ENCODE results near the gene LINC01488. TPM values are rescaled to one million over a fixed set of nuclear protein-coding genes. Genes with fewer than 3 reads are reported as not detected.
A peak's percentile ranks its signal among the peaks of the same experiment; 100 is the strongest.

LINC01488 gene
- total RNA-seq, 1 donor from 2014 or later: not detected

DNA sequence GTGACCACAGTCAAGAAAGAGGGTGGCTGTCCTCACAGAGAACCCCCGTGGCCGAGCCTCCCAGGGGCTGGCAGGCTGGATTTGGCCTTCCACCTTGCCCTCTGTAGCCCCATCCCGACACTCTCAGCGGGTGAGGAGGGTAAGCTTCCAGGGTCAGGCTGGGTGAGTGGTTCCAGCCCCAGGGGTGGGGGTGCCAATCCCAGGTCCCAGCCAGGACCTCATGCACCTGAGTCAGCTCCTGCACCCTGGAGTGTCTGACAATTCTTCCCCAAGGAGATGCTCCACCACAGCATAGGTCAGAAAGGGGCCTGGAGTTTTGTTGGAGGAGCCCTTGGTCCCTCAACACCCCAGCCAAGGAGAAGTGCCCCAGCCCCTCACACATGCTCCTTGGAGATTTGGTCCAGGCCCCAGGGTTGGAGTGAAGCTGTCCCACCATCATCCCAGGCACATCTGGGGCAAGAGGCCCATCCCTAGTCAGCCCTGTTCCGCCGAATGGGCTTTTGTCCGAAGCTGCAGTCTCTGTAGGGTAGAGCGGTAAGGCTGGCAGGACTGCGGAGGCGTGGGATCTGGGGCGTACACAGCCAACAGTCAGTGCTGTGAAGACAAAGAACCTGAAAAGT, 8.4 kb downstream of the LINC01488 start:
- peak overlapping the region in 1 of 3 donors; percentile 35 for H3K4me3 ChIP-seq (ENCODE audit: low read length in 3 of 3)
- peaks cover 23 to 47% (median 29%) of the 10 kb centered on the region in 3 donors for H3K4me1 ChIP-seq (ENCODE audit: control insufficient read depth in 3 of 3, insufficient read depth in 3 of 3, low read length in 3 of 3)
- H3K9ac ChIP-seq (ENCODE audit: low read depth in 1 of 3, low read length in 3 of 3): peak overlapping the region; percentile 20 to 73 (median 23)
- no peaks in the 10 kb centered on the region for H3K27me3 ChIP-seq (ENCODE audit: control insufficient read depth in 3 of 3, insufficient read depth in 3 of 3, low read length in 3 of 3)
- no peak overlapping the region for H3K27ac ChIP-seq (ENCODE audit: low read depth, low read length)
- H3K9me3 ChIP-seq (ENCODE audit: control insufficient read depth in 3 of 3, low read length in 3 of 3): no peaks in the 10 kb centered on the region
- no peaks in the 10 kb centered on the region for H3K36me3 ChIP-seq (ENCODE audit: control insufficient read depth in 3 of 3, insufficient read depth in 3 of 3, low read length in 3 of 3)

GRCh38 chr11:69490516-69490915, 9.1 kb downstream of the LINC01488 start:
- Histone ChIP-seq H3K27ac (ENCODE audit: low read depth, low read length) (no peak overlapping the region), H3K9ac (ENCODE audit: low read depth in 1 of 3, low read length in 3 of 3) (no peak overlapping the region), H3K27me3 (ENCODE audit: control insufficient read depth in 3 of 3, insufficient read depth in 3 of 3, low read length in 3 of 3) (no peaks in the 10 kb centered on the region), H3K4me3 (ENCODE audit: low read length in 3 of 3) (no peak overlapping the region), H3K4me1 (ENCODE audit: control insufficient read depth in 3 of 3, insufficient read depth in 3 of 3, low read length in 3 of 3) (peaks cover 23 to 49% (median 32%) of the 10 kb centered on the region in 3 donors), H3K9me3 (ENCODE audit: control insufficient read depth in 3 of 3, low read length in 3 of 3) (no peaks in the 10 kb centered on the region), H3K36me3 (ENCODE audit: control insufficient read depth in 3 of 3, insufficient read depth in 3 of 3, low read length in 3 of 3) (no peaks in the 10 kb centered on the region)

DNA sequence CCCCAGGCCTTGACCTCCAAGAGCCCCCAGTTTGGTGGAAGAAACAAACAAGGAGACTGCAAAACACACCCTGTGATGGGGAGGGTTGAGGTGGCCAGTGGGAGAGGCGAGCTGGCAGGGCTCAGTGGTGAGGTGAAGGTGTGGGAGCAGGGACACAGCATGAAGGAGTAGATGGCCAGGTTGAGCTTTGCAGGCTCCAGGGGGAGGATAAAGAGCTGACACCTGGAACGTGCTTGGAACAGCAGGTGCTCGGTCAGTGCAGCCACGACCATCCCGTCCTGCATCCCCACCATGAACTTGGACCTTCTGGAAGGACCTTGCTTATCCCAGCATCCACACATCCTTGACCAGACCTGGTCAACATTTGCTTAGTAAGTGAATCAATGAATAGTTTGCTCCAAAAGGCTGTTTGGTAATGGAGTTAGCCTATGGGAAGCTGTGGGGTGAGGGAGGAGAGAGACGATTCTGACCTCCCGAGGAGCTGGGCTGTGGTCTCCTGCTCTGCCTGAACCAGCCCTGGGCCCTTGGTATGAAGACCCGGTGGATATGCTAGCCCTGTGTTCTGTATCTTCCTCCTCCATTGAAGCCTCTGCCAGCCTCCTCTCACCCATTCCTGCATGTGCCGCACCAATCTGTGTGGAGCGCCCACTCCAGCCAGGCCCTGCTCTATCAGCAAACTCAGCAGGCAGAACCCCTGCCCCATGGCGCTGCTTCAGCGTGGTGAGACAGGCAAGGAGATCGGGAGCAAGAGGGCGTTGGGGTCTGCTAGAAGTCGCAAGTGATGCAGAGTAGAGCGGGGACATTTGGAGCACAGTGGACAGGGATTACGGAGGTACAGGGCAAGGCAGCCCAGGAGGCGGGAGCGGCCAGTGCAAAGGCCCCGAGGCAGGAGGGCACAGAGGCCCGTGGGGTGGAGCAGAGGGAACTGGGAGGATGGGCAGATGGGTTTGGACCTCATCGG, 9.9 kb downstream of the LINC01488 start:
- no peaks in the 10 kb centered on the region for H3K9me3 ChIP-seq (ENCODE audit: control insufficient read depth in 3 of 3, low read length in 3 of 3)
- peaks cover 19 to 50% (median 31%) of the 10 kb centered on the region in 3 donors for H3K4me1 ChIP-seq (ENCODE audit: control insufficient read depth in 3 of 3, insufficient read depth in 3 of 3, low read length in 3 of 3)
- H3K9ac ChIP-seq (ENCODE audit: low read depth in 1 of 3, low read length in 3 of 3): no peak overlapping the region

GRCh38 chr11:69492201-69492991, 10.9 kb downstream of the LINC01488 start:
- Histone ChIP-seq H3K36me3 (ENCODE audit: control insufficient read depth in 3 of 3, insufficient read depth in 3 of 3, low read length in 3 of 3) (no peaks in the 10 kb centered on the region), H3K9ac (ENCODE audit: low read depth in 1 of 3, low read length in 3 of 3) (no peak overlapping the region), H3K27me3 (ENCODE audit: control insufficient read depth in 3 of 3, insufficient read depth in 3 of 3, low read length in 3 of 3) (no peaks in the 10 kb centered on the region), H3K4me3 (ENCODE audit: low read length in 3 of 3) (no peak overlapping the region), H3K9me3 (ENCODE audit: control insufficient read depth in 3 of 3, low read length in 3 of 3) (no peaks in the 10 kb centered on the region), H3K4me1 (ENCODE audit: control insufficient read depth in 3 of 3, insufficient read depth in 3 of 3, low read length in 3 of 3) (peaks cover 22 to 49% (median 35%) of the 10 kb centered on the region in 3 donors), H3K27ac (ENCODE audit: low read depth, low read length) (no peak overlapping the region)

More for the DNA sequence above, 9.9 kb downstream of the LINC01488 start:
- no peaks in the 10 kb centered on the region for H3K36me3 ChIP-seq (ENCODE audit: control insufficient read depth in 3 of 3, insufficient read depth in 3 of 3, low read length in 3 of 3)
- no peak overlapping the region for H3K4me3 ChIP-seq (ENCODE audit: low read length in 3 of 3)
- H3K27me3 ChIP-seq (ENCODE audit: control insufficient read depth in 3 of 3, insufficient read depth in 3 of 3, low read length in 3 of 3): no peaks in the 10 kb centered on the region
- H3K27ac ChIP-seq (ENCODE audit: low read depth, low read length): no peak overlapping the region

DNA sequence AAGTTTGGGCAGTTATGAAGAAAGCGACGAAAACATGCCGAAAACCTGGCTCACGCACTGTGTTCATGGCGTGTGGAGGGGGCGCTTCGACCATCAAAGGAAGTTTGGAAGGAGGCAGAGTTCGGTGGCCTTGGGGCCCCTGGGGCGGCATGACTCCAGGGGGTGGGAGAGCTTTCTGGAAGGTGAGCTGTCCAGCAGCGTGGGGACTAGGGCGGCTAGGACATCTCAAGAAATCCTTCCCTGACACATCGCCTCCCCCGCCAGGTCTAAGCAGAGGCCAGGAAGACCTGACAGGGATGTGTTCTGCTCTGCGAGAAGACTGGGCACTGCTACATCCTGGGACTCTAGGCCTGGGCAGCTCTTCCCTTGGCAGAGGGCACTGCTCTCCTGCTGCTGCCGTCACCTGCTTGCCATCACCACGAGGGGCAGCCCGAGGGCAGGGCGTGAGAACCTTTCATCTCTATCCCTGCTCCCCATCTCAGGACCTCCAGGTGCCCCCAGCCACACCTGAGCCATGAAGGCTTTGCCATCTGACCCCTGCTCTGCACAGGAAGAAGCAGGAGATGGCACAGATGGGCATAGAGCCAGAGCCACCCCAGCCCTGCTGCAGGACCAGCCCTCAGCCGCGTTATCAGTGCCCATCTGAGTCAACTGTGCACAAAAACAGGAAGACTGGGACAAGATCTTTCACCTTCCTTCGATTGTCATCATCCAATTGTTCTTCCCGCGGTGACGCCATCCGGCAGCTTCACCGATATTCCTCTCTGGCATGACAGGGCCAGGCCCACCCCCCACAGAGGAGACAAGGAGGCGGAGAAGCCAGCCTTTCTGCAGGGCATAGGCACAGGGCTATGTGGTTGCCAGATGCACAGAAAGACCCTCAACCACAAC, 12.7 kb downstream of the LINC01488 start:
- Histone ChIP-seq H3K9me3 (ENCODE audit: control insufficient read depth in 3 of 3, low read length in 3 of 3) (no peaks in the 10 kb centered on the region), H3K27ac (ENCODE audit: low read depth, low read length) (no peak overlapping the region), H3K36me3 (ENCODE audit: control insufficient read depth in 3 of 3, insufficient read depth in 3 of 3, low read length in 3 of 3) (no peaks in the 10 kb centered on the region), H3K9ac (ENCODE audit: low read depth in 1 of 3, low read length in 3 of 3) (no peak overlapping the region), H3K27me3 (ENCODE audit: control insufficient read depth in 3 of 3, insufficient read depth in 3 of 3, low read length in 3 of 3) (no peaks in the 10 kb centered on the region), H3K4me3 (ENCODE audit: low read length in 3 of 3) (no peak overlapping the region), H3K4me1 (ENCODE audit: control insufficient read depth in 3 of 3, insufficient read depth in 3 of 3, low read length in 3 of 3) (peaks cover 25 to 45% (median 40%) of the 10 kb centered on the region in 3 donors)

- no peaks in the 10 kb centered on the region for H3K27me3 ChIP-seq (ENCODE audit: control insufficient read depth in 3 of 3, insufficient read depth in 3 of 3, low read length in 3 of 3)
- H3K27ac ChIP-seq (ENCODE audit: low read depth, low read length): no peak overlapping the region
- H3K4me3 ChIP-seq (ENCODE audit: low read length in 3 of 3): no peak overlapping the region
- peaks cover 19 to 42% (median 34%) of the 10 kb centered on the region in 3 donors for H3K4me1 ChIP-seq (ENCODE audit: control insufficient read depth in 3 of 3, insufficient read depth in 3 of 3, low read length in 3 of 3)
- H3K9me3 ChIP-seq (ENCODE audit: control insufficient read depth in 3 of 3, low read length in 3 of 3): no peaks in the 10 kb centered on the region
- no peaks in the 10 kb centered on the region for H3K36me3 ChIP-seq (ENCODE audit: control insufficient read depth in 3 of 3, insufficient read depth in 3 of 3, low read length in 3 of 3)
- no peak overlapping the region for H3K9ac ChIP-seq (ENCODE audit: low read depth in 1 of 3, low read length in 3 of 3)
Measured at GRCh38 chr11:69494851-69495250, 13.4 kb downstream of the LINC01488 start.

DNA sequence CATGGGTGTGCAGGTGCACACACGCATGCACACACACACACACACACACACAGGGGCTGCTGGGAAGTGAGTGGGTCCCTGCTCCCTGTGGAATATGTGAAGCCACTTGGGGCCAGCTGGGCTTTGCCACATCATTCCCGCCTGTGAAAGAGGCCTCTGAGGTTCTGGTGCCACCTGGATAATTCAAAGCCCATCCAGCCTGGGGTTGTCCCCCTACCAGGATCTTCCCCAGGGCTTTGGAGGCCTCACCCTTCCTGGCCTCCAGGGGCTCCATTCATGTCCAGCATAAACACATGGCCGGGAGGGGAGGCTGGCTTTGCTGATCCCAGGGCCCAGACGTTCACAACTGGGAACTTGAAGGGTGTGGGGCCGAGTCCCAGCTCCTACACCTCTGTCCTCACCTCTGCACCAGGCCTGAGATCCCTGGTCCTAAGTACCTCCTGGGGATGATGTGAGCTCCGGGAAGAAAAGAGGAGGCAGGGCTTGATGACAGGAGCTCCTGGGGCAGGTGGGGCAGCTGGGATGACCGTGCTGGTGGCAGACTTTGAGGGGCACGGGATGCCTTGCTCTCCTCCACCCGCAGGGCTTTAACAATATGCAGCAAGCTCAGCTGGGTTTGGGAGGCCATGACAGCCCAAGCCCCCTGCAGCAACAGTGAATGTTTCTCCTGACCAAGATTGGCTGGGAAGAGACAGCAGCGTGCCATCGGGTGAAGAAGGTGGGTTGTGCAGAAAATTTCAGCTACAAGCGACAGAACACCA, 14.2 kb downstream of the LINC01488 start:
- Histone ChIP-seq H3K27me3 (ENCODE audit: control insufficient read depth in 3 of 3, insufficient read depth in 3 of 3, low read length in 3 of 3) (no peaks in the 10 kb centered on the region), H3K4me3 (ENCODE audit: low read length in 3 of 3) (no peak overlapping the region), H3K9ac (ENCODE audit: low read depth in 1 of 3, low read length in 3 of 3) (no peak overlapping the region), H3K36me3 (ENCODE audit: control insufficient read depth in 3 of 3, insufficient read depth in 3 of 3, low read length in 3 of 3) (no peaks in the 10 kb centered on the region), H3K9me3 (ENCODE audit: control insufficient read depth in 3 of 3, low read length in 3 of 3) (no peaks in the 10 kb centered on the region), H3K27ac (ENCODE audit: low read depth, low read length) (no peak overlapping the region), H3K4me1 (ENCODE audit: control insufficient read depth in 3 of 3, insufficient read depth in 3 of 3, low read length in 3 of 3) (peaks cover 19 to 44% (median 31%) of the 10 kb centered on the region in 3 donors)

- Histone ChIP-seq H3K27me3 (ENCODE audit: control insufficient read depth in 3 of 3, insufficient read depth in 3 of 3, low read length in 3 of 3) (no peaks in the 10 kb centered on the region), H3K9ac (ENCODE audit: low read depth in 1 of 3, low read length in 3 of 3) (peak overlapping the region; percentile 48 to 51 (median 50)), H3K4me3 (ENCODE audit: low read length in 3 of 3) (no peak overlapping the region), H3K9me3 (ENCODE audit: control insufficient read depth in 3 of 3, low read length in 3 of 3) (no peaks in the 10 kb centered on the region), H3K27ac (ENCODE audit: low read depth, low read length) (no peak overlapping the region), H3K36me3 (ENCODE audit: control insufficient read depth in 3 of 3, insufficient read depth in 3 of 3, low read length in 3 of 3) (no peaks in the 10 kb centered on the region), H3K4me1 (ENCODE audit: control insufficient read depth in 3 of 3, insufficient read depth in 3 of 3, low read length in 3 of 3) (peaks cover 19 to 44% (median 31%) of the 10 kb centered on the region in 3 donors)
Measured at GRCh38 chr11:69496202-69496557, 14.7 kb downstream of the LINC01488 start.
